Sigmoid colon (tissue), 4 donors: ENCODE data around the gene CTNNA2.

ENCODE experiments used
- POLR2A ChIP-seq, 2 donors: fragments of 450-650 bp; IDR thresholded peaks; one replicate each; pipeline ENCODE4 v1.6.1; 2016; ENCODE audit warnings: antibody characterized with exemption in 2 of 2, mild to moderate bottlenecking in 2 of 2, moderate library complexity in 2 of 2
- POLR2AphosphoS5 ChIP-seq, 4 donors: sonication (generic); formaldehyde crosslinking; IDR thresholded peaks; one replicate each; pipeline ENCODE4 v1.6.1; 2017; ENCODE audit warnings: antibody characterized with exemption in 4 of 4
- TF ChIP-seq, protein P1 (sequence below), 4 experiments: fragments of 450-650 bp in 3 of 4; fragments of 200-600 bp in 1 of 4; IDR thresholded peaks; one replicate each; pipeline ENCODE4 v1.5.1; 2016 to 2019; ENCODE audit warnings: antibody characterized with exemption in 4 of 4, mild to moderate bottlenecking in 3 of 4, moderate library complexity in 2 of 4

DNA sequence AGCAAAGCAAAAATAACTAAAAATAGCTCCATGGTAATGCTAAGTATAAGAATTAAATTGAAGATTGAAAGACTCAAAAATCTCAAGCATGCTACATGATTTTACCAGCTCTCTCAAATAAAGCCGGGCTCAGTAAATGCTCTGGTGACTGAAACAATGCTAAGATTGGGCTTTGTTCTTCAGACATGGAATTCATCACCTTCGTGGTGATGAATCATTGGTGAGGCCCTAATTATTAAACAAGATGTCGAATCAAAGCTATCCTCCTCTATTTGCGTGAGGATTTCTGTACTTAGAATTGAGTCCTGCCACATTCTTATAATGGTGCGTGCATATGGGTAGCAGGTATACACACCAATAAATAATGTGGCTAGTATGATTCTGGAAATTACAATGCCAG is 850.5 kb downstream of the CTNNA2 start:
- TF ChIP-seq, protein P1, sequence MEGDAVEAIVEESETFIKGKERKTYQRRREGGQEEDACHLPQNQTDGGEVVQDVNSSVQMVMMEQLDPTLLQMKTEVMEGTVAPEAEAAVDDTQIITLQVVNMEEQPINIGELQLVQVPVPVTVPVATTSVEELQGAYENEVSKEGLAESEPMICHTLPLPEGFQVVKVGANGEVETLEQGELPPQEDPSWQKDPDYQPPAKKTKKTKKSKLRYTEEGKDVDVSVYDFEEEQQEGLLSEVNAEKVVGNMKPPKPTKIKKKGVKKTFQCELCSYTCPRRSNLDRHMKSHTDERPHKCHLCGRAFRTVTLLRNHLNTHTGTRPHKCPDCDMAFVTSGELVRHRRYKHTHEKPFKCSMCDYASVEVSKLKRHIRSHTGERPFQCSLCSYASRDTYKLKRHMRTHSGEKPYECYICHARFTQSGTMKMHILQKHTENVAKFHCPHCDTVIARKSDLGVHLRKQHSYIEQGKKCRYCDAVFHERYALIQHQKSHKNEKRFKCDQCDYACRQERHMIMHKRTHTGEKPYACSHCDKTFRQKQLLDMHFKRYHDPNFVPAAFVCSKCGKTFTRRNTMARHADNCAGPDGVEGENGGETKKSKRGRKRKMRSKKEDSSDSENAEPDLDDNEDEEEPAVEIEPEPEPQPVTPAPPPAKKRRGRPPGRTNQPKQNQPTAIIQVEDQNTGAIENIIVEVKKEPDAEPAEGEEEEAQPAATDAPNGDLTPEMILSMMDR (IDR thresholded peaks at IDR 0.05), result no peak
- TF ChIP-seq POLR2A (IDR thresholded peaks at IDR 0.05) (no peak), POLR2AphosphoS5 (IDR thresholded peaks at IDR 0.05) (no peak)
